MG63 (cell line): Measurements from ENCODE around the gene ADAM8. TPM values are rescaled to one million over a fixed set of nuclear protein-coding genes. Genes with fewer than 3 reads are reported as not detected.
"Not testable (repeated sequence)": the region's sequence is repeated elsewhere in the genome, so short reads cannot be mapped to it uniquely, and the experiment has no call there.

Experiments used
- DNase-seq: peaks from one replicate; pipeline ENCODE4 v3.0.0-alpha.2; 2020
- H3K27me3 ChIP-seq: fragments of 250-450 bp; sonication (Bioruptor Pico); 2 replicates; pipeline ENCODE4 v1.5.1; 2020; ENCODE audit warnings: mild to moderate bottlenecking, moderate library complexity
- H3K36me3 ChIP-seq: fragments of 250-450 bp; sonication (Bioruptor Pico); 2 replicates; pipeline ENCODE4 v1.5.1; 2020; ENCODE audit warnings: mild to moderate bottlenecking, moderate library complexity
- H3K4me3 ChIP-seq: fragments of 250-450 bp; sonication (Bioruptor Pico); 2 replicates; pipeline ENCODE4 v1.5.1; 2020; ENCODE audit warnings: mild to moderate bottlenecking, moderate library complexity
- H3K9me3 ChIP-seq: fragments of 250-450 bp; sonication (Bioruptor Pico); 2 replicates; pipeline ENCODE4 v1.5.1; 2020; ENCODE audit warnings: mild to moderate bottlenecking, moderate library complexity
- total RNA-seq: library from RNA; depleted of rRNA; stranded (reverse); fragments of >200 nt; shearing (Covaris generic); gene quantifications from 2 replicates; pipeline ENCODE4 v1.2.3, GENCODE V29; 2014; ENCODE audit warnings: low replicate concordance

Gene ADAM8
- total RNA-seq, 1 experiment from 2014 or later = 1.5 TPM

DNA sequence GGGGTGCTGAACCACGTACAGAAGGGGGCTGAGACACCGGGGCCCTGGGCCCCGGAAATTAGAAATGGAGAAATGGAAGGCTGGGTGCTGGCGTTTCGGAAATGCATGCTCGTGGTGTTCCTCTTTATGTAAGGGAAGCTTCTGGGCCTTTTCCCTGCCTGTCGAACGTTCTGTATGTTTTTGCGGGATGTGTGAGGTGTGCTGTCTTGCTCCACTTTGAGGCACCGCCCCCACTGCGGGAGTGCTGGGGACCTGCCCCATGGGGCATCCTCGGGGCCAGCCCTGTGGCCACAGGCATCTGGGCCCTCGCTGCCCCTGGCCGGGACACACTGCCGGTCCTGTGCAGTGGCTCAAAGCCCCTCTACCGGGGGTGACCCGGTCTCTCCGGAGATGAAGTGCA, 40.7 kb downstream of the ADAM8 start:
- Histone ChIP-seq H3K9me3 (no peaks in the 10 kb centered on the region), H3K4me3 (no peak overlapping the region), H3K27me3 (peaks cover 14% of the 10 kb centered on the region), H3K36me3 (no peaks in the 10 kb centered on the region)
- DNase-seq = no peak

DNA sequence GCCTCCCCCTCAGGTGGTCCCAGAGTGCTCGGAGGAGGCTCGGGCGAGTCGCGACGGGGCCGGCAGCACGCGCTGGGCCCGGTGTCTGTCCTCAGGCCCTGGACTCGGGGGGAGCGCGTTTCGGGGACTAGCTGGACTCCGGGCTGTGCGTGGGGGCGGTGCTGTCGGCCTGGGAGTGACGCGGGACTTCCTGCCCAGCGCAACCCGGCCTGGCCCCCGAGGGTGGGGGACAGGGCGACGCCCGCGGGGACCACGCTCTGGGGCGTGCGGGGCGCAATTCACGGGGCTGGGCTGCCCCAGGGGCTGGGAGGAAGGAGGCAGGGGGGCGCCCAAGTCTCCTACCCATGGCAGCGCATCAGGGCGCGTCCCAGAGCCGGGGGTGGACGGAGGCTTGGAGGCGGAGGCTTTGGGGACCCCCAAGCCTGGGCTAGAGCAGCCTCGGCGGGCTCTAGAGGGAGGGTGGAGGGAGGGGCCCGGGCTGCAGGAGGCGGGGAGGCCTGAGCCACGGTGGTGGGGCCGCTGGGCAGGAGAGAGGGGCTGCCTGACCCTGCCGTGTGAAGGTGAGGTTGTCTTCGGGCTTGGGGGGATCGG, 41.3 kb downstream of the ADAM8 start:
- Histone ChIP-seq H3K4me3 (no peak overlapping the region), H3K27me3 (peaks cover 14% of the 10 kb centered on the region), H3K36me3 (no peaks in the 10 kb centered on the region), H3K9me3 (no peaks in the 10 kb centered on the region)
- no peak for DNase-seq

DNA sequence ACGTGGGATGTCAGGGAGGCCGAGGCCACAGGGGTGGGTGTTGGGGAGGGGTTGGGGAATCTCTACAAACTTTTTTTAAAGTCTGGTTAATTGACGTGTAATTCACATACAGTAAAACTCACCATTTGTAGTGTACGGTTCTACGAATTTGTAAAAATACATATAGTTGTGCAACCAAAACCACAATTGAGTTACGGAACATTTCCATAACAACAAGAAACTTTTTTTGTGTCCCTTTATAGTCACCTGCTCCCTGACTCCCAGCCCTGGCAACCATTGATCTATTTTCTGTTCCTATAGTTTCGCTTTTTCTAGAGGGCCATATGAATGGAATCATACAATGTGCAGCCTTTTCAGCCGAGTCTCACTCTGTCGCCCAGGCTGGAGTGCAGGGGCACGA, 41.9 kb downstream of the ADAM8 start:
- peaks cover 14% of the 10 kb centered on the region for H3K27me3 ChIP-seq
- not testable (repeated sequence) for H3K4me3 ChIP-seq, H3K9me3 ChIP-seq, DNase-seq, H3K36me3 ChIP-seq

DNA sequence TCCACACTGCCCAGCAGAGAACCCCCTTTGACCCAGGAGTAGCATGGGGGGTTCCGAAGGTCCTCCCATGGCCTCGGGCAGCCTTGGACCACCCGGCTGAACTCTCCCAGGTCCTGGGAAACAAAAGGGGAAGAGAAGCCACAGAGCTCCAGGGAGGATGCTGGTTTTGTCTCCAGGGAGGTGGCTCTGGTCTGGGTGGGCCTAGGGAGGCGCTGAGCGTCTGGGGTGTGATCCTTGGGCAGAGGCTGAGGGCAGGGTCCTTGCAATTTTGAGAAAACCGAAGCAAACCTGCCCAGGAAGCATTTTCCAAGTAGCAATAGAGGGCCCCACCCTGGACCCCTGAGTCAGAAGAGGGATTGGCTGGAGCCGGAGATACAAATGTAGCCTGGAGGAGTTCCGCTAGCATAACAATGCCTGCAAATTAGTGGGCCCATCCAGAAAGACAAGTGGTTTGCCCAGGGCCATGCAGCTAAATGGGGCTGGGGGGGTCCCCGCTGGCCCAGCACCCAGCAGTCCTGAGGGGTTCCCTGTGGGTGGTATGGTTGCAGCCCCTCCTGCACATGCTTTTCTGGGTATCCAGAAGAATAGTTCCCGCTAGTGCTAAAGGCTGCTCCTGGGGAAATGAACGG, 44.6 kb downstream of the ADAM8 start:
- Histone ChIP-seq H3K4me3 (no peak overlapping the region), H3K9me3 (no peaks in the 10 kb centered on the region), H3K36me3 (no peaks in the 10 kb centered on the region), H3K27me3 (peaks cover 12% of the 10 kb centered on the region)
- DNase-seq = no peak

DNA sequence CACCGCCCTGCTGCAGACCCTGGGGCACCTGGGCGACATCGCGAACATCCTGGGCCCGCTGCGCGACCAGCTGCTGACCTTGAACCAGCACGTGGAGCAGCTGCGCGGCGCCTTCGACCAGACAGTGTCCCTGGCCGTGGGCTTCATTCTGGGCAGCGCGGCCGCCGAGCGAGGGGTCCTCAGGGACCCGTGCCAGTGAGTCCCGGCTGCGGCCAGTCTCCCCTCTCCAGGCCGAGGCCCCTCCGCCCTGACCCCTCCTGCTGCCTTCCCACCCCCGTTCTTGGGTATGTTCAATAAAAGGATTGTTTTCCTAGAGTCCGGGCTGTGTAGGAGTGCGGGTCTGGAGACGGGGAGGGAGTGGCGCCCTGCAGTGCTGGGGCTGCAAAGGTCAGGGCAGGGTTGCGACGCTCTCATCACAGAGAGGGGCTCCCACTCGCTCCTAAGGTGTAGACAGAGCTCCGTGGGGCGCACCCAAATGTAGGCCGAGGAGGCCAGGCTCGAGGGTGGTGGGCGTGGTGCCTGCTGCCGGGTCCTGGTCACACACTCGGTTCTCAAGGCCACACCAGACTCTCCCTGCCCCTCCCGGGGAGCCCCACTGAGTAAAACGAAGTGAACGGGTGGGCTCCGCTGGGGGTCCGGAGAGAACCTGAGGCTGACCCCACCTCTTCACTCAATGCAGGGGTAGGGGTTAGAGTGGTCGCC, 45.3 kb downstream of the ADAM8 start:
- no peak for DNase-seq
- no peaks in the 10 kb centered on the region for H3K9me3 ChIP-seq
- no peaks in the 10 kb centered on the region for H3K36me3 ChIP-seq
- no peak overlapping the region for H3K4me3 ChIP-seq
- H3K27me3 ChIP-seq = peaks cover 6% of the 10 kb centered on the region

DNA sequence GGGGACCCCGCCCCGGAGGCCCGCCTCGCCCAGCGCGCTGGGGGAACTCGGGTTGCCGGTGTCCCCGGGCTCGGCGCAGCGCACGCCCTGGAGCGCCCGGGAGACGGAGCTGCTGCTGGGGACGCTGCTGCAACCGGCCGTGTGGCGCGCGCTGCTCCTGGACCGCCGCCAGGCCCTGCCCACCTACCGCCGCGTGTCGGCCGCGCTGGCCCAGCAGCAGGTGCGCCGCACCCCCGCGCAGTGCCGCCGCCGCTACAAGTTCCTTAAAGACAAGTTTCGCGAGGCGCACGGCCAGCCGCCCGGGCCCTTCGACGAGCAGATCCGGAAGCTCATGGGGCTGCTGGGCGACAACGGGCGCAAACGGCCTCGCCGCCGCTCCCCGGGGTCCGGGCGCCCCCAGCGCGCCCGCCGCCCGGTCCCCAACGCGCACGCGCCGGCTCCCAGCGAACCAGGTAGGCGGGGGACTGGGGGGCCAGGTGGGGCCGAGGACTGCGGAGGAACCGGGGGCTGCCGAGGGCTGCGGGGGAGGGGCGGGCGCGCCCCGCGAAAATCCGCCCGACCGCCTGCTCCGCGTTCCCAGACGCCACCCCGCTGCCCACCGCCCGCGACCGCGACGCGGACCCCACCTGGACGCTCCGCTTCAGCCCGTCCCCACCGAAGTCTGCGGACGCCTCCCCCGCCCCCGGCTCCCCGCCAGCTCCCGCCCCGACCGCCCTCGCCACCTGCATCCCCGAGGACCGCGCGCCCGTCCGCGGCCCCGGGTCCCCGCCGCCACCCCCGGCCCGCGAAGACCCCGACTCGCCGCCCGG, 46.1 kb downstream of the ADAM8 start:
- Histone ChIP-seq H3K27me3 (peaks cover 5% of the 10 kb centered on the region), H3K4me3 (no peak overlapping the region)

DNA sequence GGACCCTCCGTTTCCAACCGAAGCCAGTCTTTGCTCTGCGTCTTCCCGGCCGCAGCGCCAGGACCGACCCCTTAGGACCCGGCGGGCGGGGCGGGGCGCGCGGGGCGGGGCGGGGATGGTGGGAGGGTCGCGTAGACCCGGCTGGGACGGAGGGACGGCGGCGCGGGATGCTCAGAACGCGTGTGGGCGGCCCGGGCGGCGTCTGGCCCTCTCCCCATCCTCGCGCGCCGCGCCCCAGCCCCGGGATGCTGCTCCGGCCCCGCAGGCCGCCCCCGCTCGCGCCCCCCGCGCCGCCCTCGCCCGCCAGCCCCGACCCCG, 46.7 kb downstream of the ADAM8 start, which contains the start of gene UTF1:
TSS of gene UTF1 (plus strand) at position 174 of the 318 bp plus-strand sequence. CDS start at position 246, 72 bp downstream.
- Histone ChIP-seq H3K4me3 (no peak within 1 kb of the TSS), H3K27me3 (peaks cover 5% of the 10 kb centered on the region), H3K9me3 (no peaks in the 10 kb centered on the region), H3K36me3 (no peaks in the 10 kb centered on the region)
- no peak for DNase-seq

More for the DNA sequence above, 46.1 kb downstream of the ADAM8 start:
- DNase-seq = no peak
- Histone ChIP-seq H3K36me3 (no peaks in the 10 kb centered on the region), H3K9me3 (no peaks in the 10 kb centered on the region)

DNA sequence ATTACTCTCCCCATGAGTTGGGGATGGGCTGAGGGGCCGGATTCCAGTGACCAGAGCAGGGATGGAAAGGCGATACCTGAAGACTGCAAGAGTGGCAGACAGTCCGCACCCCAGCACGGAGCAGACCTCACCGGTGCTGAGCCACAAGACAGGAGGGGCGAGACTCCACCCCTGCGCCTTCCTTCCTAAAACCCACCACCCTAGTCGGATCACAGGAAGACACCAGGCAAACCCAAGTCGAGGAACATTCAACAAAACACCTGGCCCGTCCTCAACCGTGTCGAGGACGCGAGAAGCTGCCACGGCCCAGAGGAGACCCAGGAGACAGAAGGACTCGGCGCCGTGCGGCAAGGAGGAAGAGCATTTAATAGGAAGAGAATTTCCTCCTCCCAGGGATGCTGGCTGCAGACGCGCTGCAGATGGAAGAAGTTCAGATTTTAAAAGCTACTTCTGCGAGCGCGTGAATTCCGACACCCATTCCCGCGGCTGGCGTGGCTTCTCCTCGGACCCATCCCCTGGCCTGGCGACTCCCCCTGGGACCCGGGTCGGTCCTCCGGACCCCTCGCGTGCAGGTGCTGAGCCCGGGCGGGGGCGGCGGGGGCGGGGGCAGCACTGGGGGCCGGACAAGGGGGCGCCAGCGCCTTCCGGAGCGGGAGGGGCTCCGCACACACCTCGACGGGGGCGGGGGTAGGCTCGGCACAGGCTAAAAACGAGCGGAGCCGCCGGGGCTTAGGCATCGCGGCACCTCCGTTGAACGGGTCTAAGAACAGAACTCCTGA, 47.2 kb downstream of the ADAM8 start:
- H3K36me3 ChIP-seq = no peaks in the 10 kb centered on the region
- H3K9me3 ChIP-seq = no peaks in the 10 kb centered on the region
- DNase-seq = no peak
- H3K27me3 ChIP-seq = peaks cover 5% of the 10 kb centered on the region
- no peak overlapping the region for H3K4me3 ChIP-seq

DNA sequence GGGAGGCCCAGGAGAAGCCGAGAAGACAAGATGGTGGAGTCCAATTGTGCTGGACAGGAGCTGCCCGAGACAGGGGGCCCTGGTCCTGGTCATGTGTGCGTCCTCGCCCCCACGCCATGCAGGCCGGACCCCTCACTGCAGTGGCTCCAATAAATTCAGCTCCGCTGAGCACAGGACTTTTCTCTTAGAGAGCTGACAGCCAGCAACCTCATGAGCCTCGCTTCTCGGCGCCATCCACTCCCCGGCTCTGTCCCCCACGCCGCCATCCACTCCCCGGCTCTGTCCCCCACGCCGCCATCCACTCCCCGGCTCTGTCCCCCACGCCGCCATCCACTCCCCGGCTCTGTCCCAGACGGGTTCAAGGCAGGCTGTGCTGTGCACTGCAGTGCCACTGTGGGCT, 49.4 kb downstream of the ADAM8 start:
- no peak for DNase-seq
- Histone ChIP-seq H3K4me3 (no peak overlapping the region), H3K36me3 (no peaks in the 10 kb centered on the region), H3K9me3 (no peaks in the 10 kb centered on the region), H3K27me3 (peaks cover 5% of the 10 kb centered on the region)

DNA sequence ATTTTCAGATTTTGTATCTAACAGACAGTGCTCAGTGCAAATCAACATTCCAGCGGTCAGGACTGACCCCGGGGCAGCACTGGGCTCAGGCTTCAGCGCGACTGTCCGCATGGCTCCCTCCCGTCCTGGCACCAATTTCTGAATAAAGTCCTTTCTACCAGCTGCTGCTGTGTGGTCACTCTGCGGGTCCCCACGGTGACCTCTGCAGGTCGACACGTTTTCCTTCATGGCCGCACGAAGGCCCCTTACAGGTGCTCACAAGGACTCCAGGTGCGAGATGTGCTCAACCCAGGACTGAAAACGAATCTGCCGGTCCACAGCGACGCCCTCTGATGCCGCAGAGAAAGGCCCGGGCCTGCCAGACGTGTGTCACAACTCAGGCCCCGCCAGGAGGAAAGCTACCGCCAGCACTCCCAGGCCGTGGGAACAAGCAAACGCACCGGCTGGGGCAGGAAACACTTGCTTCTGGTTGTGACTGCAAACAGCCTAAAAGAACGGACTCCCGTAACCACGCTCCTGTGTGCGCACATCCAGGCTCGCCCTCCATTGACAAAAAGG, 50.3 kb downstream of the ADAM8 start:
- Histone ChIP-seq H3K36me3 (no peaks in the 10 kb centered on the region), H3K4me3 (no peak overlapping the region), H3K27me3 (peaks cover 5% of the 10 kb centered on the region), H3K9me3 (no peaks in the 10 kb centered on the region)
- no peak for DNase-seq

DNA sequence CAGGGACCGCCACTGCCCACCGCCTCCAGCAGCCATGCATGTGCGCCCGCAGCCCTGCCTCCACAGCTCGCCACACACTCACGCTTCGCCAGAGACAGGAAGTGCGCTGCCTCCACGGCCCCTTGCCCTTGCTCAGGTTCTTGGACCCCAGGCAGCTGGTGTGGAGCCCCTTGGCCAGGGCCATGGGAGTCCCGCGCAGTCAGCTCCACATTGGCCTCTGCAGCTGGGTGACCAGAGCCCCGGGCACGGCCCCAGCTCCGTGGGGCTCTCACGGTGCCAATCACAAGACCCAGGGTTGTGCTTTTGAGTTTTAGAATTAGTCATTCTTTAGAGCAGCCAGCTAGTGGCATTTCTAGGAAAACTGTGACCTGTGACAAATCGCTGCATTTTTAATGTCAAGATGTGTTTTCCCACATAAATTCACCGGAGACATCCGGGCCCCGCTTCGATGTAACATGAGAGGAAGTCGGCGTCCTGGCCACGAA, 50.9 kb downstream of the ADAM8 start:
- Histone ChIP-seq H3K4me3 (no peak overlapping the region), H3K9me3 (no peaks in the 10 kb centered on the region), H3K27me3 (peaks cover 5% of the 10 kb centered on the region), H3K36me3 (no peaks in the 10 kb centered on the region)
- no peak for DNase-seq

DNA sequence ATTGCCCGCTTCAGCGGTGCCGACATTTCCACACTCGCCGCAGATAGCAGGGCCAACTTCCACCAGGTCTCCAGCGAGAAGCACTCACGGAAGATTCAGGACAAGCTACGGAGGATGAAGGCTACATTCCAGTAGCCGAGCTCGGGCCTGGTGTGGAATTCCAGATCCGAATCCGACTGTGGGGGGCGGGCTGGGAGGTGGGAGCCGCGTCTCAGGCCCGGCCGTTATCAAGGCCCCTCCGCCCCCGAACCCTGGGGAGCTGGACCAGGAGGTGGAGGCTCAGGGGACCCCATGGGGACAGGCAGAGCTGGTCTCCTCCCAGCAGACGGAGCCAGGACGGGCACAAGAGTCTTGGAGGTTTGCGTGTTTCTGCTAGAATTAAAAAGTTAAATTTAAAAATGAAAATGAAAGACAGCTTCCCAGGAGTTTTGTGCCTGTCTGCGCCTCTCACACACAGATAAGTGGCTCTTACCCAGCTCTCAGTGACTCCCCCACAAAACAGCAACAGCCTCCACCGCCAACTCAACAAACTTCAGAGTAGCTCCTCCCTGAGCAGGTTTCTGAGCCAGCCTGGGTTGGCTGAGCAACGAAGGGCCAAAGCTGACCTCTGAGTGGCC, 51.8 kb downstream of the ADAM8 start:
- Histone ChIP-seq H3K27me3 (peaks cover 5% of the 10 kb centered on the region), H3K4me3 (no peak overlapping the region), H3K9me3 (no peaks in the 10 kb centered on the region), H3K36me3 (no peaks in the 10 kb centered on the region)
- no peak for DNase-seq

DNA sequence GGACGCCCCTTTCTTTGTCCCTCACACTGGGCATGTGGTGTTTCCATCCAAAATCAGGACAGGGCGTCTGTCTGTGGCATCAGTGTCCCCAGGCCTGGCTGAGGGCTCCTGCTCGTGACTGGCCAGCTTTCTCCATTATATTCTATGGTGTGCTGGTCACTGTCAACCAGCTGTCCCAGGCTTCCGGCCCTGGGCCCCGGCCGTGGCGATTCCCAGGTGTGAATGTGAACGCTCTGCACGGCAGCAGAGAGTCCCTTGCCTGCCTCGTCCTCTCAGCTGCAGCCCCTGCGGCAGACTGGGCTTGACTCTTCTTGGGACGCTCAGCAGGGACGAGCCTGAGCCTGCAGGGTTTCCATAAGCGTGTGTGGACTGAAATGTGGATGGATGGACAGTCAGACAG, 52.6 kb downstream of the ADAM8 start:
- H3K36me3 ChIP-seq = no peaks in the 10 kb centered on the region

DNA sequence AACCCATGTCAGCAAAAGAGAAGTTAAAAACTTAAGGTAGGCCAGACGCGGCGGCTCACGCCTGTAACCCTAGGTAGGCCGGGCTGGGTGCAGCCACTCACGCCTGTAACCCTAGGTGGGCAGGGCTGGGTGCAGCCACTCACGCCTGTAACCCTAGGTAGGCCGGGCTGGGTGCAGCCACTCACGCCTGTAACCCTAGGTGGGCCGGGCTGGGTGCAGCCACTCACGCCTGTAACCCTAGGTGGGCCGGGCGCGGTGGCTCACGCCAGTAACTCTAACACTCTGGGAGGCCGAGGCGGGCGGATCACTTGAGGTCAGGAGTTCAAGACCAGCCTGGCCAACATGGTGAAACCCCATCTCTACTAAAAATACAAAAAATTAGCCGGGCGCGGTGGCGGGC, 54.9 kb downstream of the ADAM8 start:
- not testable (repeated sequence) for H3K4me3 ChIP-seq, H3K9me3 ChIP-seq, H3K36me3 ChIP-seq, H3K27me3 ChIP-seq, DNase-seq

More for the DNA sequence above, 52.6 kb downstream of the ADAM8 start:
- no peak for DNase-seq
- Histone ChIP-seq H3K4me3 (no peak overlapping the region), H3K9me3 (no peaks in the 10 kb centered on the region), H3K27me3 (peaks cover under 1% of the 10 kb centered on the region)

DNA sequence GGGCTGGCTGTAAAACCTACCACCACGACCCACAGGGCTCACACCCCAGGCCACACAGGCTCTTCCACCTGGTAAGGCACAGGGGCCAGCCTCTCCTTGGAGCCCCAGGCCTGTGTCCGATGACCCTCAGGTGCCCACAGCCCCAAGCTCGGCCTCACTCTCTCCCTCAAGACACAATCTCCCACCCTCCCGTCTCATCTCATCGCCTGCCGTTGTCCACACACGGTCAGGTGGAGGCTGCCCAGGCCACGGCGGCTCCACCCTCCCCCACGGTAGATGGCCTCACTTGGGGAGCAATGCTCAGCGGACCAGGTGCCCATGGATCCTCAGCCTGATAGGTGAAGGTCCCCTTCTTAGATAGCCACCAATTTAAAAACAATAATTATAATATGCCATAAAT, 55.3 kb downstream of the ADAM8 start:
- Histone ChIP-seq H3K36me3 (no peaks in the 10 kb centered on the region), H3K4me3 (no peak overlapping the region), H3K27me3 (no peaks in the 10 kb centered on the region), H3K9me3 (no peaks in the 10 kb centered on the region)
- DNase-seq = no peak

DNA sequence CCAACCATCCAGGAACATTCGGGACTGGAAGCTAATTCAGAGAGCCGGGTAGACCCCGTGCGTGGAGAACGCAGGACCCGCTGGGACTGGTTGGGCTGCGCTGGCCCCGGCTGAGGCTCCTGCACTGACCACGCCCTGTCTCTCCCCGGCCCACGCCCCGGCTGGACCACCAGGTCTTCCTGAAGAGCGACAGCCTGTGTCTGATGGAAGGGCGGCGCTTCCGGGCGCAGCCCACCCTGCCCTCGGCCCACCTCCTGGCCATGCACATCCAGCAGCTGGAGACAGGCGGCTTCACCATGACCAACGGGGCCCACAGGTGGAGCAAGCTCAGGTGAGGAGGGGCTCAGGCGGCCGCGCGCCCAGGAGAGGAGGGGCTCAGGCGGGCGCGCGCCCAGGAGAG, 56.9 kb downstream of the ADAM8 start:
- H3K27me3 ChIP-seq = no peaks in the 10 kb centered on the region
- DNase-seq = no peak
- no peaks in the 10 kb centered on the region for H3K36me3 ChIP-seq
- H3K4me3 ChIP-seq = no peak overlapping the region
- H3K9me3 ChIP-seq = no peaks in the 10 kb centered on the region
